ENCODE results near the gene PIP5K1B.

Gene PIP5K1B

GRCh38 chr9:69029535-69029934 is 324.5 kb downstream of the PIP5K1B start:
- no peaks in the 10 kb centered on the region for H3K36me3 ChIP-seq (ENCODE audit: control insufficient read depth, insufficient read depth, low read length)
- no peaks in the 10 kb centered on the region for H3K4me1 ChIP-seq (ENCODE audit: control insufficient read depth, insufficient read depth, low read length)
- H3K27ac ChIP-seq (ENCODE audit: low read depth, low read length), result no peak overlapping the region
- no peaks in the 10 kb centered on the region for H3K27me3 ChIP-seq (ENCODE audit: control insufficient read depth, insufficient read depth, low read length)
- H3K9ac ChIP-seq (ENCODE audit: low read length), result no peak overlapping the region
- no peak overlapping the region for H3K4me3 ChIP-seq (ENCODE audit: low read length)

- no peaks in the 10 kb centered on the region for H3K27me3 ChIP-seq (ENCODE audit: control insufficient read depth, insufficient read depth, low read length)
- H3K9ac ChIP-seq (ENCODE audit: low read length), result no peak overlapping the region
- H3K4me3 ChIP-seq (ENCODE audit: low read length), result no peak overlapping the region
- no peak overlapping the region for H3K27ac ChIP-seq (ENCODE audit: low read depth, low read length)
- H3K36me3 ChIP-seq (ENCODE audit: control insufficient read depth, insufficient read depth, low read length), result no peaks in the 10 kb centered on the region
- H3K4me1 ChIP-seq (ENCODE audit: control insufficient read depth, insufficient read depth, low read length), result peaks cover 4% of the 10 kb centered on the region
These were observed 326.0 kb downstream of the PIP5K1B start for GRCh38 chr9:69030851-69031645.

- Histone ChIP-seq H3K36me3 (ENCODE audit: control insufficient read depth, insufficient read depth, low read length) (no peaks in the 10 kb centered on the region), H3K4me3 (ENCODE audit: low read length) (no peak overlapping the region), H3K9ac (ENCODE audit: low read length) (no peak overlapping the region), H3K27ac (ENCODE audit: low read depth, low read length) (no peak overlapping the region), H3K4me1 (ENCODE audit: control insufficient read depth, insufficient read depth, low read length) (peaks cover 4% of the 10 kb centered on the region), H3K27me3 (ENCODE audit: control insufficient read depth, insufficient read depth, low read length) (no peaks in the 10 kb centered on the region)
These were observed 329.0 kb downstream of the PIP5K1B start for GRCh38 chr9:69034071-69034470.

- peak within 1 kb of the TSS; percentile 72 for H3K27ac ChIP-seq (ENCODE audit: low read depth, low read length)
- no peaks in the 10 kb centered on the region for H3K36me3 ChIP-seq (ENCODE audit: control insufficient read depth, insufficient read depth, low read length)
- no peaks in the 10 kb centered on the region for H3K27me3 ChIP-seq (ENCODE audit: control insufficient read depth, insufficient read depth, low read length)
- peak within 1 kb of the TSS; percentile 78 for H3K9ac ChIP-seq (ENCODE audit: low read length)
- H3K4me3 ChIP-seq (ENCODE audit: low read length), result peak within 1 kb of the TSS; percentile 94
- peaks cover 4% of the 10 kb centered on the region for H3K4me1 ChIP-seq (ENCODE audit: control insufficient read depth, insufficient read depth, low read length)
These were observed 330.6 kb downstream of the PIP5K1B start, which contains the start of gene FXN for GRCh38 chr9:69035438-69036308. FXN (plus strand) TSS chr9:69035752; CDS start chr9:69035783, 31 bp downstream.

GRCh38 chr9:69036309-69036708 is 331.3 kb downstream of the PIP5K1B start:
- Histone ChIP-seq H3K36me3 (ENCODE audit: control insufficient read depth, insufficient read depth, low read length) (no peaks in the 10 kb centered on the region), H3K4me3 (ENCODE audit: low read length) (peak overlapping the region; percentile 94), H3K27ac (ENCODE audit: low read depth, low read length) (peak overlapping the region; percentile 72), H3K9ac (ENCODE audit: low read length) (peak overlapping the region; percentile 78), H3K4me1 (ENCODE audit: control insufficient read depth, insufficient read depth, low read length) (peaks cover 4% of the 10 kb centered on the region), H3K27me3 (ENCODE audit: control insufficient read depth, insufficient read depth, low read length) (no peaks in the 10 kb centered on the region)

GRCh38 chr9:69036799-69037198 is 331.8 kb downstream of the PIP5K1B start:
- Histone ChIP-seq H3K4me3 (ENCODE audit: low read length) (peak overlapping the region; percentile 94), H3K27me3 (ENCODE audit: control insufficient read depth, insufficient read depth, low read length) (no peaks in the 10 kb centered on the region), H3K9ac (ENCODE audit: low read length) (peak overlapping the region; percentile 2), H3K4me1 (ENCODE audit: control insufficient read depth, insufficient read depth, low read length) (peaks cover 4% of the 10 kb centered on the region), H3K36me3 (ENCODE audit: control insufficient read depth, insufficient read depth, low read length) (no peaks in the 10 kb centered on the region), H3K27ac (ENCODE audit: low read depth, low read length) (no peak overlapping the region)

- Histone ChIP-seq H3K9ac (ENCODE audit: low read length) (no peak overlapping the region), H3K27me3 (ENCODE audit: control insufficient read depth, insufficient read depth, low read length) (no peaks in the 10 kb centered on the region), H3K36me3 (ENCODE audit: control insufficient read depth, insufficient read depth, low read length) (no peaks in the 10 kb centered on the region), H3K4me1 (ENCODE audit: control insufficient read depth, insufficient read depth, low read length) (no peaks in the 10 kb centered on the region), H3K27ac (ENCODE audit: low read depth, low read length) (no peak overlapping the region), H3K4me3 (ENCODE audit: low read length) (no peak overlapping the region)
These were observed 335.6 kb downstream of the PIP5K1B start for GRCh38 chr9:69040646-69041045.

- no peak overlapping the region for H3K9ac ChIP-seq (ENCODE audit: low read length)
- H3K4me1 ChIP-seq (ENCODE audit: control insufficient read depth, insufficient read depth, low read length), result no peaks in the 10 kb centered on the region
- H3K4me3 ChIP-seq (ENCODE audit: low read length), result no peak overlapping the region
- H3K36me3 ChIP-seq (ENCODE audit: control insufficient read depth, insufficient read depth, low read length), result peaks cover 3% of the 10 kb centered on the region
- no peaks in the 10 kb centered on the region for H3K27me3 ChIP-seq (ENCODE audit: control insufficient read depth, insufficient read depth, low read length)
- no peak overlapping the region for H3K27ac ChIP-seq (ENCODE audit: low read depth, low read length)
These were observed 339.5 kb downstream of the PIP5K1B start for GRCh38 chr9:69044240-69045219.

- Histone ChIP-seq H3K4me3 (ENCODE audit: low read length) (no peak overlapping the region), H3K27ac (ENCODE audit: low read depth, low read length) (no peak overlapping the region), H3K9ac (ENCODE audit: low read length) (no peak overlapping the region), H3K27me3 (ENCODE audit: control insufficient read depth, insufficient read depth, low read length) (no peaks in the 10 kb centered on the region), H3K36me3 (ENCODE audit: control insufficient read depth, insufficient read depth, low read length) (peaks cover 3% of the 10 kb centered on the region), H3K4me1 (ENCODE audit: control insufficient read depth, insufficient read depth, low read length) (no peaks in the 10 kb centered on the region)
These were observed 340.8 kb downstream of the PIP5K1B start for GRCh38 chr9:69045821-69046220.

- H3K27me3 ChIP-seq (ENCODE audit: control insufficient read depth, insufficient read depth, low read length), result no peaks in the 10 kb centered on the region
- H3K4me1 ChIP-seq (ENCODE audit: control insufficient read depth, insufficient read depth, low read length), result no peaks in the 10 kb centered on the region
- peaks cover 3% of the 10 kb centered on the region for H3K36me3 ChIP-seq (ENCODE audit: control insufficient read depth, insufficient read depth, low read length)
- no peak overlapping the region for H3K4me3 ChIP-seq (ENCODE audit: low read length)
- no peak overlapping the region for H3K27ac ChIP-seq (ENCODE audit: low read depth, low read length)
- no peak overlapping the region for H3K9ac ChIP-seq (ENCODE audit: low read length)
These were observed 341.7 kb downstream of the PIP5K1B start for GRCh38 chr9:69046723-69047122.

- H3K27me3 ChIP-seq (ENCODE audit: control insufficient read depth, insufficient read depth, low read length), result no peaks in the 10 kb centered on the region
- H3K4me3 ChIP-seq (ENCODE audit: low read length), result no peak overlapping the region
- peaks cover 3% of the 10 kb centered on the region for H3K36me3 ChIP-seq (ENCODE audit: control insufficient read depth, insufficient read depth, low read length)
- H3K9ac ChIP-seq (ENCODE audit: low read length), result no peak overlapping the region
- no peaks in the 10 kb centered on the region for H3K4me1 ChIP-seq (ENCODE audit: control insufficient read depth, insufficient read depth, low read length)
- H3K27ac ChIP-seq (ENCODE audit: low read depth, low read length), result no peak overlapping the region
These were observed 342.3 kb downstream of the PIP5K1B start for GRCh38 chr9:69047371-69047770.

GRCh38 chr9:69049094-69049493 is 344.1 kb downstream of the PIP5K1B start:
- Histone ChIP-seq H3K36me3 (ENCODE audit: control insufficient read depth, insufficient read depth, low read length) (peaks cover 3% of the 10 kb centered on the region), H3K27ac (ENCODE audit: low read depth, low read length) (no peak overlapping the region), H3K9ac (ENCODE audit: low read length) (no peak overlapping the region), H3K4me3 (ENCODE audit: low read length) (no peak overlapping the region), H3K27me3 (ENCODE audit: control insufficient read depth, insufficient read depth, low read length) (no peaks in the 10 kb centered on the region), H3K4me1 (ENCODE audit: control insufficient read depth, insufficient read depth, low read length) (no peaks in the 10 kb centered on the region)
